HCT116 (cell line): Measurements from ENCODE around the gene TSR1. TPM values are rescaled to one million over a fixed set of nuclear protein-coding genes. Genes with fewer than 3 reads are reported as not detected.

Experiments
- ATAC-seq: fragments of 200-7000 bp; cut with Tn5 transposase; 2 replicates; pipeline ENCODE4 v1.9.1; 2020; ENCODE audit warnings: mild to moderate bottlenecking, moderate library complexity
- BruUV-seq: library from RNA; stranded (reverse); fragments of 400-500 nt; replicated peaks from 2 replicates; lab custom pipeline; 2021; lab: Mats Ljungman, UMichigan
- CTCF ChIA-PET: fragments of 300-600 bp; sonication (Branson Sonifier 250); formaldehyde crosslinking; loops from one replicate; lab custom pipeline; 2021; ENCODE audit warnings: antibody characterized with exemption; lab: Charles Lee
- POLR2A ChIA-PET: fragments of 300-600, 350-600 bp; sonication (Branson Sonifier 250); formaldehyde crosslinking; loops from one replicate; lab custom pipeline; 2021; ENCODE audit warnings: antibody characterized with exemption; lab: Charles Lee
- RAD21 ChIA-PET, 2 experiments: fragments of 300-600 bp; sonication (Branson Sonifier 250); formaldehyde crosslinking; loops; one replicate each; lab custom pipeline; 2023; ENCODE audit warnings: low total read pairs in 2 of 2; ENCODE audit not compliant: uncharacterized antibody in 2 of 2, unreplicated experiment in 2 of 2, low non-redundant PET in 1 of 2; lab: Charles Lee
- DNase-seq: peaks from one replicate; pipeline ENCODE4 v3.0.0-alpha.2; 2010; ENCODE audit warnings: low read depth, low spot score
- H2AFZ ChIP-seq: fragments of 200-600 bp; shearing (Covaris generic), sonication (generic); 2 replicates; pipeline ENCODE4 v1.6.1; 2017; ENCODE audit warnings: low read depth, mixed run types, mixed read lengths, antibody characterized with exemption, low read length; ENCODE audit not compliant: poor library complexity, severe bottlenecking
- H3K27ac ChIP-seq: 2 replicates; pipeline ENCODE4 v1.5.1; 2012; ENCODE audit warnings: low read depth, low read length
- H3K27me3 ChIP-seq: fragments of 200-600 bp; sonication (generic); 2 replicates; pipeline ENCODE4 v1.6.1; 2016; ENCODE audit warnings: mixed run types, low read length, mixed read lengths; ENCODE audit not compliant: insufficient read depth
- H3K36me3 ChIP-seq, 2 experiments: fragments of 200-500 bp in 1 of 2; fragments of 200-600 bp in 1 of 2; sonication (Bioruptor generic) in 1 of 2; sonication (generic) in 1 of 2; 2 replicates each; pipeline versions ENCODE4 v1.5.1 to v1.6.1; 2014 to 2016; ENCODE audit warnings: low read length in 2 of 2, inconsistent platforms in 1 of 2, mixed read lengths in 1 of 2, mixed run types in 1 of 2; ENCODE audit not compliant: insufficient read depth in 2 of 2, control insufficient read depth in 1 of 2
- H3K4me1 ChIP-seq, 2 experiments: fragments of 200-600 bp in 1 of 2; sonication (generic) in 1 of 2; 2 replicates each; pipeline versions ENCODE4 v1.5.1 to v1.6.1; 2012 to 2017; ENCODE audit warnings: low read length in 2 of 2, inconsistent platforms in 1 of 2, mild to moderate bottlenecking in 1 of 2, mixed read lengths in 1 of 2, mixed run types in 1 of 2, moderate library complexity in 1 of 2; ENCODE audit not compliant: insufficient read depth in 2 of 2, control insufficient read depth in 1 of 2
- H3K4me2 ChIP-seq: fragments of 200-600 bp; sonication (generic); 2 replicates; pipeline ENCODE4 v1.6.1; 2017; ENCODE audit warnings: mixed run types, low read length, mixed read lengths
- H3K4me3 ChIP-seq, 2 experiments: fragments of 200-600 bp in 1 of 2; sonication (generic) in 1 of 2; replicated peaks in 1 of 2; 2 replicates each; pipeline ENCODE4 v1.5.1; 2011 to 2016; ENCODE audit warnings: low read length in 2 of 2, control low read depth in 1 of 2, low read depth in 1 of 2, mild to moderate bottlenecking in 1 of 2, mixed read lengths in 1 of 2, mixed run types in 1 of 2
- H3K79me2 ChIP-seq: fragments of 200-600 bp; sonication (generic); 2 replicates; pipeline ENCODE4 v1.6.1; 2017; ENCODE audit warnings: mild to moderate bottlenecking, mixed run types, low read length, moderate library complexity, mixed read lengths; ENCODE audit not compliant: insufficient read depth
- H3K9ac ChIP-seq: fragments of 200-600 bp; sonication (generic); 2 replicates; pipeline ENCODE4 v1.6.1; 2016; ENCODE audit warnings: low read length, mixed read lengths
- H3K9me2 ChIP-seq: fragments of 200-600 bp; sonication (generic), shearing (Covaris generic); 2 replicates; pipeline ENCODE4 v1.6.1; 2017; ENCODE audit warnings: mixed run types, mild to moderate bottlenecking, moderate library complexity; ENCODE audit not compliant: insufficient read depth
- H3K9me3 ChIP-seq, 2 experiments: fragments of 200-500 bp in 1 of 2; fragments of 200-600 bp in 1 of 2; sonication (Bioruptor generic) in 1 of 2; sonication (generic) in 1 of 2; 2 replicates each; pipeline ENCODE4 v1.6.1; 2014 to 2017; ENCODE audit warnings: low read length in 2 of 2, mixed read lengths in 2 of 2, inconsistent platforms in 1 of 2, low read depth in 1 of 2, mild to moderate bottlenecking in 1 of 2, mixed run types in 1 of 2, moderate library complexity in 1 of 2; ENCODE audit not compliant: control insufficient read depth in 1 of 2, insufficient read depth in 1 of 2
- H4K20me1 ChIP-seq: fragments of 200-600 bp; sonication (generic), shearing (Covaris generic); 2 replicates; pipeline ENCODE4 v1.6.1; 2017; ENCODE audit warnings: mixed run types, mild to moderate bottlenecking, moderate library complexity; ENCODE audit not compliant: insufficient read depth
- CBX3 ChIP-seq: IDR thresholded peaks from 2 replicates; pipeline ENCODE4 v1.6.1; 2012; ENCODE audit warnings: low read depth
- CEBPB ChIP-seq: IDR thresholded peaks from 2 replicates; pipeline ENCODE4 v1.6.1; 2012; ENCODE audit warnings: low read depth
- ELF1 ChIP-seq: IDR thresholded peaks from 2 replicates; pipeline ENCODE4 v1.6.1; 2012; ENCODE audit warnings: low read depth, borderline replicate concordance
- EZH2 ChIP-seq: fragments of 200-600 bp; sonication (generic); IDR thresholded peaks from 2 replicates; pipeline ENCODE4 v1.6.1; 2017; ENCODE audit warnings: antibody characterized with exemption, mixed run types
- EZH2phosphoT487 ChIP-seq: fragments of 200-600 bp; IDR thresholded peaks from 2 replicates; pipeline ENCODE4 v1.6.1; 2018; ENCODE audit warnings: antibody characterized with exemption, borderline replicate concordance
- FOSL1 ChIP-seq: IDR thresholded peaks from 2 replicates; pipeline ENCODE4 v1.6.1; 2012; ENCODE audit warnings: low read depth
- JUND ChIP-seq: IDR thresholded peaks from 2 replicates; pipeline ENCODE4 v1.6.1; 2012
- SIN3A ChIP-seq: IDR thresholded peaks from 2 replicates; pipeline ENCODE4 v1.6.1; 2012; ENCODE audit warnings: low read depth
- SRF ChIP-seq: IDR thresholded peaks from 2 replicates; pipeline ENCODE4 v1.6.1; 2012; ENCODE audit warnings: low read depth
- TCF7L2 ChIP-seq: IDR thresholded peaks from 2 replicates; pipeline ENCODE4 v1.7.0; 2011; ENCODE audit warnings: borderline replicate concordance, inconsistent platforms; ENCODE audit not compliant: insufficient read depth, insufficient read length; ENCODE audit errors: extremely low read depth
- YY1 ChIP-seq: IDR thresholded peaks from 2 replicates; pipeline ENCODE4 v1.6.1; 2011; ENCODE audit warnings: low read length, low read depth, moderate library complexity, mild to moderate bottlenecking; ENCODE audit not compliant: insufficient replicate concordance; ENCODE audit errors: extremely low read depth
- ZFX ChIP-seq: fragments of 450-650 bp; IDR thresholded peaks from 2 replicates; pipeline ENCODE4 v1.6.1; 2017
- ZNF274 ChIP-seq: fragments of 200-500 bp; sonication (Bioruptor generic); IDR thresholded peaks from 2 replicates; pipeline ENCODE4 v1.6.1; 2014; ENCODE audit warnings: mild to moderate bottlenecking, low read depth, low read length, inconsistent platforms
- intact Hi-C: fragments of 100-400 bp; cut with micrococcal nuclease; formaldehyde crosslinking; loops from 2 replicates; pipeline ENCODE4 v1.10.0; 2022
- total RNA-seq: library from RNA; stranded (reverse); gene quantifications from one replicate; pipeline ENCODE4 v1.2.1, GENCODE V29; 2021; ENCODE audit not compliant: unreplicated experiment
- TF ChIP-seq, protein P1 (sequence below): IDR thresholded peaks from 2 replicates; pipeline ENCODE4 v1.6.1; 2012
- TF ChIP-seq, protein P2 (sequence below): IDR thresholded peaks from 2 replicates; pipeline ENCODE4 v1.6.1; 2012; ENCODE audit warnings: low read depth
- TF ChIP-seq, protein P3 (sequence below): IDR thresholded peaks from 2 replicates; pipeline ENCODE4 v1.6.1; 2011; ENCODE audit warnings: mild to moderate bottlenecking, low read length, moderate library complexity; ENCODE audit not compliant: insufficient replicate concordance; ENCODE audit errors: extremely low read depth

Gene TSR1
- total RNA-seq, 1 experiment from 2014 or later, result 77.2 TPM

DNA sequence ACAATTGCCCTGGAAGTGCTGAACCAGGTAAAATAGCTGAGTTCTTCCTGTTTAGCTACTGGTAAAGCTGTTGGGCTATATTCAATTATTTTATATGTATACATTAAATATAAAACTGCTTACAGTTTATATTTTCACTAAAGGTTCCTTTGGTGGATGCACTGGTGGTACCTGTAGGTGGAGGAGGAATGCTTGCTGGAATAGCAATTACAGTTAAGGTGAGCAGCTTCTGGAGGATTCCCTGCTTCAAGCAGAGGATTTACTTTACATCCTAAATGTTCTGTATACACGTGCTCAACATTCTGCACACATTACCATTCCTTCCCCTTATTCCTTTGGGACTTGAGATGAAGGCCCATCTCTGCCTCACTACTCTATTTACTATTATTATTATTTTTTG is 14.9 kb downstream of the TSR1 start:
- Histone ChIP-seq H2AFZ (no peak overlapping the region), H3K4me3 (no peak overlapping the region), H3K27ac (no peak overlapping the region), H3K9me3 (no peaks in the 10 kb centered on the region)
- TF ChIP-seq JUND (no peak), FOSL1 (no peak), SRF (no peak), SIN3A (no peak), ELF1 (no peak), CEBPB (no peak), YY1 (no peak), EZH2phosphoT487 (no peak), ZNF274 (no peak), CBX3 (no peak), TCF7L2 (no peak), ZFX (no peak), EZH2 (no peak)
- TF ChIP-seq, protein P1, sequence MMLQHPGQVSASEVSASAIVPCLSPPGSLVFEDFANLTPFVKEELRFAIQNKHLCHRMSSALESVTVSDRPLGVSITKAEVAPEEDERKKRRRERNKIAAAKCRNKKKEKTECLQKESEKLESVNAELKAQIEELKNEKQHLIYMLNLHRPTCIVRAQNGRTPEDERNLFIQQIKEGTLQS, result no peak
- TF ChIP-seq, protein P2, sequence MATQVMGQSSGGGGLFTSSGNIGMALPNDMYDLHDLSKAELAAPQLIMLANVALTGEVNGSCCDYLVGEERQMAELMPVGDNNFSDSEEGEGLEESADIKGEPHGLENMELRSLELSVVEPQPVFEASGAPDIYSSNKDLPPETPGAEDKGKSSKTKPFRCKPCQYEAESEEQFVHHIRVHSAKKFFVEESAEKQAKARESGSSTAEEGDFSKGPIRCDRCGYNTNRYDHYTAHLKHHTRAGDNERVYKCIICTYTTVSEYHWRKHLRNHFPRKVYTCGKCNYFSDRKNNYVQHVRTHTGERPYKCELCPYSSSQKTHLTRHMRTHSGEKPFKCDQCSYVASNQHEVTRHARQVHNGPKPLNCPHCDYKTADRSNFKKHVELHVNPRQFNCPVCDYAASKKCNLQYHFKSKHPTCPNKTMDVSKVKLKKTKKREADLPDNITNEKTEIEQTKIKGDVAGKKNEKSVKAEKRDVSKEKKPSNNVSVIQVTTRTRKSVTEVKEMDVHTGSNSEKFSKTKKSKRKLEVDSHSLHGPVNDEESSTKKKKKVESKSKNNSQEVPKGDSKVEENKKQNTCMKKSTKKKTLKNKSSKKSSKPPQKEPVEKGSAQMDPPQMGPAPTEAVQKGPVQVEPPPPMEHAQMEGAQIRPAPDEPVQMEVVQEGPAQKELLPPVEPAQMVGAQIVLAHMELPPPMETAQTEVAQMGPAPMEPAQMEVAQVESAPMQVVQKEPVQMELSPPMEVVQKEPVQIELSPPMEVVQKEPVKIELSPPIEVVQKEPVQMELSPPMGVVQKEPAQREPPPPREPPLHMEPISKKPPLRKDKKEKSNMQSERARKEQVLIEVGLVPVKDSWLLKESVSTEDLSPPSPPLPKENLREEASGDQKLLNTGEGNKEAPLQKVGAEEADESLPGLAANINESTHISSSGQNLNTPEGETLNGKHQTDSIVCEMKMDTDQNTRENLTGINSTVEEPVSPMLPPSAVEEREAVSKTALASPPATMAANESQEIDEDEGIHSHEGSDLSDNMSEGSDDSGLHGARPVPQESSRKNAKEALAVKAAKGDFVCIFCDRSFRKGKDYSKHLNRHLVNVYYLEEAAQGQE, result no peak
- TF ChIP-seq, protein P3, sequence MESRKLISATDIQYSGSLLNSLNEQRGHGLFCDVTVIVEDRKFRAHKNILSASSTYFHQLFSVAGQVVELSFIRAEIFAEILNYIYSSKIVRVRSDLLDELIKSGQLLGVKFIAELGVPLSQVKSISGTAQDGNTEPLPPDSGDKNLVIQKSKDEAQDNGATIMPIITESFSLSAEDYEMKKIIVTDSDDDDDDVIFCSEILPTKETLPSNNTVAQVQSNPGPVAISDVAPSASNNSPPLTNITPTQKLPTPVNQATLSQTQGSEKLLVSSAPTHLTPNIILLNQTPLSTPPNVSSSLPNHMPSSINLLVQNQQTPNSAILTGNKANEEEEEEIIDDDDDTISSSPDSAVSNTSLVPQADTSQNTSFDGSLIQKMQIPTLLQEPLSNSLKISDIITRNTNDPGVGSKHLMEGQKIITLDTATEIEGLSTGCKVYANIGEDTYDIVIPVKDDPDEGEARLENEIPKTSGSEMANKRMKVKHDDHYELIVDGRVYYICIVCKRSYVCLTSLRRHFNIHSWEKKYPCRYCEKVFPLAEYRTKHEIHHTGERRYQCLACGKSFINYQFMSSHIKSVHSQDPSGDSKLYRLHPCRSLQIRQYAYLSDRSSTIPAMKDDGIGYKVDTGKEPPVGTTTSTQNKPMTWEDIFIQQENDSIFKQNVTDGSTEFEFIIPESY, result no peak
- TF ChIP-seq, all 23 proteins: peak for 0
- RAD21 ChIA-PET, result no interaction called here
- BruUV-seq, result no TSS peak
- Histone ChIP-seq H4K20me1 (0 out of 2 replicates have a peak, but pooled peaks cover 5% of the 10 kb centered on the region), H3K79me2 (peaks cover 16% of the 10 kb centered on the region; the same call in 1 of the 2 replicates), H3K9ac (no peak overlapping the region), H3K9me2 (no peaks in the 10 kb centered on the region), H3K36me3 (peaks cover 32 to 36% of the 10 kb centered on the region in 2 experiments), H3K4me1 (peaks cover 8 to 14% of the 10 kb centered on the region in 2 experiments), H3K27me3 (no peaks in the 10 kb centered on the region), H3K4me2 (no peak overlapping the region)
- no peak for DNase-seq
- intact Hi-C loops, result no loop called here
- CTCF ChIA-PET, result interaction anchor here (1.1 kb wide), 1 partner anchor 263 kb away, joined by 3 read pairs; no protein-coding TSS in a partner anchor
- POLR2A ChIA-PET, result interaction anchor here (0.9 to 1.1 kb wide), 2 partner anchors 10 to 15 kb away, joined by 3 to 6 read pairs; partner anchors contain the start of gene TSR1
- no peak for ATAC-seq
